IMR-90 (cell line): ENCODE data around the gene PRAMEF2. TPM values are rescaled to one million over a fixed set of nuclear protein-coding genes. Genes with fewer than 3 reads are reported as not detected.
"Not testable (repeated sequence)": the region's sequence is repeated elsewhere in the genome, so short reads cannot be mapped to it uniquely, and the experiment has no call there.

ENCODE experiments used
- ATAC-seq: fragments of 200-7000 bp; cut with Tn5 transposase; 2 replicates; pipeline ENCODE4 v1.9.1; 2020; ENCODE audit warnings: low read depth, mild to moderate bottlenecking, moderate library complexity
- BruUV-seq: library from RNA; stranded (reverse); fragments of 400-500 nt; replicated peaks from 2 replicates; lab custom pipeline; 2021; lab: Mats Ljungman, UMichigan
- CTCF ChIA-PET: fragments of 300-600 bp; formaldehyde crosslinking; extraction: SDS; loops from one replicate; lab custom pipeline; 2021; ENCODE audit warnings: antibody characterized with exemption; lab: Yijun Ruan, JAX
- POLR2A ChIA-PET: fragments of 300-600 bp; sonication (Branson Sonifier 250); formaldehyde crosslinking; loops from one replicate; lab custom pipeline; 2022; ENCODE audit warnings: antibody characterized with exemption; ENCODE audit not compliant: unreplicated experiment; lab: Charles Lee
- DNase-seq: peaks from one replicate; pipeline ENCODE4 v3.0.0; 2013
- H2AFZ ChIP-seq: replicated peaks from 2 replicates; pipeline ENCODE3; 2013; ENCODE audit warnings: low read length, mild to moderate bottlenecking; ENCODE audit not compliant: poor library complexity
- H2AK5ac ChIP-seq: 2 replicates; pipeline ENCODE4 v1.6.1; 2013; ENCODE audit warnings: low read depth, low read length, inconsistent platforms
- H2AK9ac ChIP-seq: replicated peaks from 2 replicates; pipeline ENCODE3; 2013; ENCODE audit warnings: mild to moderate bottlenecking, low read depth, low read length, moderate library complexity; ENCODE audit not compliant: poor library complexity
- H2BK120ac ChIP-seq: 2 replicates; pipeline ENCODE4 v1.6.1; 2013; ENCODE audit warnings: low read depth, low read length, inconsistent platforms
- H2BK15ac ChIP-seq: 3 replicates; pipeline ENCODE4 v1.6.1; 2013; ENCODE audit warnings: low read depth, low read length, inconsistent platforms
- H2BK20ac ChIP-seq: 2 replicates; pipeline ENCODE4 v1.6.1; 2013; ENCODE audit warnings: low read depth, mild to moderate bottlenecking, inconsistent platforms, low read length, moderate library complexity
- H2BK5ac ChIP-seq: 2 replicates; pipeline ENCODE4 v1.6.1; 2013; ENCODE audit warnings: mild to moderate bottlenecking, low read depth, low read length, inconsistent platforms; ENCODE audit not compliant: poor library complexity, severe bottlenecking
- H3K14ac ChIP-seq: replicated peaks from 2 replicates; pipeline ENCODE4 v1.6.1; 2013; ENCODE audit warnings: low read depth, low read length, inconsistent platforms
- H3K18ac ChIP-seq: 2 replicates; pipeline ENCODE4 v1.6.1; 2013; ENCODE audit warnings: low read depth, low read length, control low read depth
- H3K23ac ChIP-seq: 2 replicates; pipeline ENCODE4 v1.6.1; 2013; ENCODE audit warnings: low read depth, low read length, inconsistent platforms
- H3K27ac ChIP-seq: 2 replicates; pipeline ENCODE4 v1.5.1; 2013; ENCODE audit warnings: mild to moderate bottlenecking, control low read depth, low read length; ENCODE audit not compliant: insufficient read depth
- H3K27me3 ChIP-seq: 2 replicates; pipeline ENCODE4 v1.6.1; 2013; ENCODE audit warnings: low read length; ENCODE audit not compliant: control insufficient read depth, insufficient read depth
- H3K36me3 ChIP-seq: 2 replicates; pipeline ENCODE4 v1.6.1; 2013; ENCODE audit warnings: low read length, mixed read lengths; ENCODE audit not compliant: control insufficient read depth, insufficient read depth
- H3K4ac ChIP-seq: 2 replicates; pipeline ENCODE4 v1.6.1; 2013; ENCODE audit warnings: low read depth, low read length, inconsistent platforms
- H3K4me1 ChIP-seq: 2 replicates; pipeline ENCODE4 v1.6.1; 2013; ENCODE audit warnings: low read length, mixed read lengths; ENCODE audit not compliant: control insufficient read depth, insufficient read depth
- H3K4me2 ChIP-seq: 2 replicates; pipeline ENCODE4 v1.6.1; 2013; ENCODE audit warnings: low read depth, mild to moderate bottlenecking, control low read depth, low read length, moderate library complexity
- H3K4me3 ChIP-seq: 2 replicates; pipeline ENCODE4 v1.5.1; 2013; ENCODE audit warnings: low read depth, mild to moderate bottlenecking, control low read depth, low read length, moderate library complexity; ENCODE audit not compliant: insufficient read depth
- H3K56ac ChIP-seq: 2 replicates; pipeline ENCODE4 v1.6.1; 2013; ENCODE audit warnings: low read length, inconsistent platforms; ENCODE audit not compliant: insufficient read depth; ENCODE audit errors: extremely low read depth
- H3K79me1 ChIP-seq, 2 experiments: 2 replicates each; pipeline ENCODE4 v1.6.1; 2013; ENCODE audit warnings: low read length in 2 of 2, inconsistent platforms in 1 of 2, low read depth in 1 of 2
- H3K9ac ChIP-seq: 2 replicates; pipeline ENCODE4 v1.6.1; 2013; ENCODE audit warnings: low read depth, low read length, control low read depth
- H3K9me1 ChIP-seq: 2 replicates; pipeline ENCODE4 v1.6.1; 2013; ENCODE audit warnings: low read length, inconsistent platforms; ENCODE audit not compliant: insufficient read depth
- H3K9me3 ChIP-seq: 2 replicates; pipeline ENCODE4 v1.6.1; 2013; ENCODE audit warnings: low read length; ENCODE audit not compliant: control insufficient read depth, insufficient read depth
- H4K20me1 ChIP-seq: 2 replicates; pipeline ENCODE4 v1.6.1; 2013; ENCODE audit warnings: low read length, inconsistent platforms; ENCODE audit not compliant: insufficient read depth
- H4K5ac ChIP-seq: 2 replicates; pipeline ENCODE4 v1.6.1; 2013; ENCODE audit warnings: mild to moderate bottlenecking, low read depth, low read length, control low read depth
- H4K8ac ChIP-seq, 2 experiments: 2 replicates each; pipeline ENCODE4 v1.6.1; 2013; ENCODE audit warnings: low read depth in 2 of 2, low read length in 2 of 2, control low read depth in 1 of 2, inconsistent platforms in 1 of 2
- H4K91ac ChIP-seq: 2 replicates; pipeline ENCODE4 v1.6.1; 2013; ENCODE audit warnings: low read depth, low read length, inconsistent platforms; ENCODE audit not compliant: insufficient read depth
- CHD1 ChIP-seq: IDR thresholded peaks from 2 replicates; pipeline ENCODE4 v1.6.1; 2012; ENCODE audit warnings: low read depth, low read length, improper control_type of control experiment
- CTCF ChIP-seq: conservative IDR thresholded peaks from 2 replicates; pipeline ENCODE4 v1.5.1; 2012; ENCODE audit warnings: mild to moderate bottlenecking, low read depth, low read length, improper control_type of control experiment
- MAFK ChIP-seq: IDR thresholded peaks from 2 replicates; pipeline ENCODE4 v1.6.1; 2012; ENCODE audit warnings: low read depth, low read length, improper control_type of control experiment
- NFE2L2 ChIP-seq: fragments of 150-350 bp; IDR thresholded peaks from 2 replicates; pipeline ENCODE4 v1.6.1; 2016; ENCODE audit warnings: low read depth, mild to moderate bottlenecking, low read length
- RAD21 ChIP-seq: IDR thresholded peaks from 2 replicates; pipeline ENCODE4 v1.6.1; 2012; ENCODE audit warnings: low read length, improper control_type of control experiment
- RCOR1 ChIP-seq: IDR thresholded peaks from 2 replicates; pipeline ENCODE4 v1.6.1; 2012; ENCODE audit warnings: mild to moderate bottlenecking, low read length, improper control_type of control experiment; ENCODE audit not compliant: insufficient replicate concordance
- USF2 ChIP-seq: fragments of 150-350 bp; IDR thresholded peaks from 2 replicates; pipeline ENCODE4 v1.6.1; 2017; ENCODE audit warnings: mild to moderate bottlenecking, antibody characterized with exemption, low read length, low read depth
- WGBS, 2 experiments: methylation state at CpG; one replicate each; pipeline versions ENCODE4 v1.1.5 to v1.1.7; 2013; ENCODE audit warnings: missing lambda C conversion rate in 2 of 2; ENCODE audit not compliant: insufficient read length in 1 of 2; ENCODE audit errors: extremely low coverage in 2 of 2; 5-methylcytosine and 5-hydroxymethylcytosine counted together
- dilution Hi-C: fragments of 300-500 bp; cut with HindIII; formaldehyde crosslinking; loops from one replicate; pipeline ENCODE4 v1.14.3; 2018; ENCODE audit warnings: low sequenced_read_pairs; ENCODE audit not compliant: unreplicated experiment
- in situ Hi-C: fragments of 300-500 bp; cut with MboI; formaldehyde crosslinking; loops from 3 replicates; pipeline ENCODE4 v1.14.3; 2019; ENCODE audit warnings: low sequenced_read_pairs, inconsistent platforms, mixed read lengths
- intact Hi-C: fragments of 100-400 bp; cut with micrococcal nuclease; formaldehyde crosslinking; loops from 2 replicates; pipeline ENCODE4 v1.10.0; 2022
- polyA plus RNA-seq, 3 experiments: library from polyadenylated mRNA; depleted of rRNA; stranded (reverse); fragments of >200 nt; gene quantifications; 2 replicates each; pipeline ENCODE4 v1.2.3, GENCODE V29; 2012; ENCODE audit warnings: low replicate concordance in 1 of 3
- total RNA-seq: library from RNA; depleted of rRNA; stranded (reverse); fragments of >200 nt; gene quantifications from 2 replicates; pipeline ENCODE4 v1.2.3, GENCODE V29; 2012

Gene PRAMEF2
- total and polyA plus RNA-seq, 2 of the 4 experiments (the other 2 are of a cell fraction) = not detected

- no CpG with 5 or more reads among the region's 2 CpGs for WGBS, 2 experiments
- no peak overlapping the region for H3K9ac ChIP-seq
- no peak overlapping the region for H2AFZ ChIP-seq
- H4K91ac ChIP-seq = no peak overlapping the region
- ChIA-PET CTCF (no interaction called here), POLR2A (no interaction called here)
- H4K5ac ChIP-seq = no peak overlapping the region
- TF ChIP-seq CHD1 (no peak), MAFK (no peak), USF2 (no peak), RAD21 (no peak), CTCF (no peak), RCOR1 (no peak), NFE2L2 (no peak)
- no peak overlapping the region for H3K14ac ChIP-seq
- H3K4ac ChIP-seq = no peak overlapping the region
- no peak overlapping the region for H2BK15ac ChIP-seq
- H3K36me3 ChIP-seq = no peaks in the 10 kb centered on the region
- DNase-seq (no peak), ATAC-seq (no peak)
- H3K9me3 ChIP-seq = peaks cover 20% of the 10 kb centered on the region
- H3K56ac ChIP-seq = no peak overlapping the region
- H2BK20ac ChIP-seq = no peak overlapping the region
- H4K20me1 ChIP-seq = no peaks in the 10 kb centered on the region
- H2BK5ac ChIP-seq = no peak overlapping the region
- no peak overlapping the region for H3K23ac ChIP-seq
- no peak overlapping the region for H2AK9ac ChIP-seq
- in situ Hi-C loops = no loop called here
- H3K18ac ChIP-seq = no peak overlapping the region
- H3K79me1 ChIP-seq = no peaks in the 10 kb centered on the region
- no peak overlapping the region for H2AK5ac ChIP-seq
- intact Hi-C loops = no loop called here
- H3K4me2 ChIP-seq = no peak overlapping the region
- H4K8ac ChIP-seq = no peak overlapping the region
- dilution Hi-C loops = no loop called here
- H3K27me3 ChIP-seq = no peaks in the 10 kb centered on the region
- H3K4me3 ChIP-seq = no peak overlapping the region
- H2BK120ac ChIP-seq = no peak overlapping the region
- no peaks in the 10 kb centered on the region for H3K9me1 ChIP-seq
- no TSS peak for BruUV-seq
- no peak overlapping the region for H3K27ac ChIP-seq
- no peaks in the 10 kb centered on the region for H3K4me1 ChIP-seq
Measured at GRCh38 chr1:12811409-12811784, 45.5 kb upstream of the PRAMEF2 start.

- 0% methylated on average over 1 of the region's 6 CpGs; no CpG with 5 or more reads in 1 of the 2 experiments for WGBS, 2 experiments
- H2BK5ac ChIP-seq, H2AK5ac ChIP-seq, CTCF ChIA-PET, H3K14ac ChIP-seq, H3K4ac ChIP-seq, H2BK15ac ChIP-seq, H3K23ac ChIP-seq, BruUV-seq, DNase-seq, H3K79me1 ChIP-seq, H3K4me1 ChIP-seq, H3K27ac ChIP-seq, ATAC-seq, H2AK9ac ChIP-seq, dilution Hi-C loops, in situ Hi-C loops, H3K4me2 ChIP-seq, H3K36me3 ChIP-seq, H2AFZ ChIP-seq, H3K56ac ChIP-seq, POLR2A ChIA-PET, H3K4me3 ChIP-seq, H3K27me3 ChIP-seq, H4K5ac ChIP-seq, intact Hi-C loops, H3K18ac ChIP-seq, H4K8ac ChIP-seq, H3K9me1 ChIP-seq, H3K9ac ChIP-seq, H4K91ac ChIP-seq, H3K9me3 ChIP-seq, H2BK120ac ChIP-seq, H2BK20ac ChIP-seq, H4K20me1 ChIP-seq: not testable (repeated sequence)
Measured at GRCh38 chr1:12819061-12819460, 37.8 kb upstream of the PRAMEF2 start.
